HCT116 (cell line): Measurements from ENCODE around the gene AZIN2. TPM values are rescaled to one million over a fixed set of nuclear protein-coding genes. Genes with fewer than 3 reads are reported as not detected.

Experiments used
- ATAC-seq: fragments of 200-7000 bp; cut with Tn5 transposase; 2 replicates; pipeline ENCODE4 v1.9.1; 2020; ENCODE audit warnings: mild to moderate bottlenecking, moderate library complexity
- BruUV-seq: library from RNA; stranded (reverse); fragments of 400-500 nt; replicated peaks from 2 replicates; lab custom pipeline; 2021; lab: Mats Ljungman, UMichigan
- CTCF ChIA-PET: fragments of 300-600 bp; sonication (Branson Sonifier 250); formaldehyde crosslinking; loops from one replicate; lab custom pipeline; 2021; ENCODE audit warnings: antibody characterized with exemption; lab: Charles Lee
- POLR2A ChIA-PET: fragments of 300-600, 350-600 bp; sonication (Branson Sonifier 250); formaldehyde crosslinking; loops from one replicate; lab custom pipeline; 2021; ENCODE audit warnings: antibody characterized with exemption; lab: Charles Lee
- RAD21 ChIA-PET, 2 experiments: fragments of 300-600 bp; sonication (Branson Sonifier 250); formaldehyde crosslinking; loops; one replicate each; lab custom pipeline; 2023; ENCODE audit warnings: low total read pairs in 2 of 2; ENCODE audit not compliant: uncharacterized antibody in 2 of 2, unreplicated experiment in 2 of 2, low non-redundant PET in 1 of 2; lab: Charles Lee
- DNase-seq: peaks from one replicate; pipeline ENCODE4 v3.0.0-alpha.2; 2010; ENCODE audit warnings: low read depth, low spot score
- H2AFZ ChIP-seq: fragments of 200-600 bp; shearing (Covaris generic), sonication (generic); 2 replicates; pipeline ENCODE4 v1.6.1; 2017; ENCODE audit warnings: low read depth, mixed run types, mixed read lengths, antibody characterized with exemption, low read length; ENCODE audit not compliant: poor library complexity, severe bottlenecking
- H3K27ac ChIP-seq: 2 replicates; pipeline ENCODE4 v1.5.1; 2012; ENCODE audit warnings: low read depth, low read length
- H3K27me3 ChIP-seq: fragments of 200-600 bp; sonication (generic); 2 replicates; pipeline ENCODE4 v1.6.1; 2016; ENCODE audit warnings: mixed run types, low read length, mixed read lengths; ENCODE audit not compliant: insufficient read depth
- H3K36me3 ChIP-seq, 2 experiments: fragments of 200-500 bp in 1 of 2; fragments of 200-600 bp in 1 of 2; sonication (Bioruptor generic) in 1 of 2; sonication (generic) in 1 of 2; 2 replicates each; pipeline versions ENCODE4 v1.5.1 to v1.6.1; 2014 to 2016; ENCODE audit warnings: low read length in 2 of 2, inconsistent platforms in 1 of 2, mixed read lengths in 1 of 2, mixed run types in 1 of 2; ENCODE audit not compliant: insufficient read depth in 2 of 2, control insufficient read depth in 1 of 2
- H3K4me1 ChIP-seq, 2 experiments: fragments of 200-600 bp in 1 of 2; sonication (generic) in 1 of 2; 2 replicates each; pipeline versions ENCODE4 v1.5.1 to v1.6.1; 2012 to 2017; ENCODE audit warnings: low read length in 2 of 2, inconsistent platforms in 1 of 2, mild to moderate bottlenecking in 1 of 2, mixed read lengths in 1 of 2, mixed run types in 1 of 2, moderate library complexity in 1 of 2; ENCODE audit not compliant: insufficient read depth in 2 of 2, control insufficient read depth in 1 of 2
- H3K4me2 ChIP-seq: fragments of 200-600 bp; sonication (generic); 2 replicates; pipeline ENCODE4 v1.6.1; 2017; ENCODE audit warnings: mixed run types, low read length, mixed read lengths
- H3K4me3 ChIP-seq, 2 experiments: fragments of 200-600 bp in 1 of 2; sonication (generic) in 1 of 2; replicated peaks in 1 of 2; 2 replicates each; pipeline ENCODE4 v1.5.1; 2011 to 2016; ENCODE audit warnings: low read length in 2 of 2, control low read depth in 1 of 2, low read depth in 1 of 2, mild to moderate bottlenecking in 1 of 2, mixed read lengths in 1 of 2, mixed run types in 1 of 2
- H3K79me2 ChIP-seq: fragments of 200-600 bp; sonication (generic); 2 replicates; pipeline ENCODE4 v1.6.1; 2017; ENCODE audit warnings: mild to moderate bottlenecking, mixed run types, low read length, moderate library complexity, mixed read lengths; ENCODE audit not compliant: insufficient read depth
- H3K9ac ChIP-seq: fragments of 200-600 bp; sonication (generic); 2 replicates; pipeline ENCODE4 v1.6.1; 2016; ENCODE audit warnings: low read length, mixed read lengths
- H3K9me2 ChIP-seq: fragments of 200-600 bp; sonication (generic), shearing (Covaris generic); 2 replicates; pipeline ENCODE4 v1.6.1; 2017; ENCODE audit warnings: mixed run types, mild to moderate bottlenecking, moderate library complexity; ENCODE audit not compliant: insufficient read depth
- H3K9me3 ChIP-seq, 2 experiments: fragments of 200-500 bp in 1 of 2; fragments of 200-600 bp in 1 of 2; sonication (Bioruptor generic) in 1 of 2; sonication (generic) in 1 of 2; 2 replicates each; pipeline ENCODE4 v1.6.1; 2014 to 2017; ENCODE audit warnings: low read length in 2 of 2, mixed read lengths in 2 of 2, inconsistent platforms in 1 of 2, low read depth in 1 of 2, mild to moderate bottlenecking in 1 of 2, mixed run types in 1 of 2, moderate library complexity in 1 of 2; ENCODE audit not compliant: control insufficient read depth in 1 of 2, insufficient read depth in 1 of 2
- H4K20me1 ChIP-seq: fragments of 200-600 bp; sonication (generic), shearing (Covaris generic); 2 replicates; pipeline ENCODE4 v1.6.1; 2017; ENCODE audit warnings: mixed run types, mild to moderate bottlenecking, moderate library complexity; ENCODE audit not compliant: insufficient read depth
- EGR1 ChIP-seq: IDR thresholded peaks from 2 replicates; pipeline ENCODE4 v1.6.1; 2012; ENCODE audit warnings: low read depth
- EZH2 ChIP-seq: fragments of 200-600 bp; sonication (generic); IDR thresholded peaks from 2 replicates; pipeline ENCODE4 v1.6.1; 2017; ENCODE audit warnings: antibody characterized with exemption, mixed run types
- FOSL1 ChIP-seq: IDR thresholded peaks from 2 replicates; pipeline ENCODE4 v1.6.1; 2012; ENCODE audit warnings: low read depth
- JUND ChIP-seq: IDR thresholded peaks from 2 replicates; pipeline ENCODE4 v1.6.1; 2012
- POLR2A ChIP-seq: IDR thresholded peaks from 2 replicates; pipeline ENCODE4 v1.7.0; 2011; ENCODE audit warnings: borderline replicate concordance; ENCODE audit not compliant: insufficient read depth, insufficient read length; ENCODE audit errors: extremely low read depth
- POLR2AphosphoS5 ChIP-seq: IDR thresholded peaks from 2 replicates; pipeline ENCODE4 v1.6.1; 2011; ENCODE audit warnings: mild to moderate bottlenecking, low read depth, low read length, moderate library complexity
- SRF ChIP-seq: IDR thresholded peaks from 2 replicates; pipeline ENCODE4 v1.6.1; 2012; ENCODE audit warnings: low read depth
- TCF7L2 ChIP-seq: IDR thresholded peaks from 2 replicates; pipeline ENCODE4 v1.7.0; 2011; ENCODE audit warnings: borderline replicate concordance, inconsistent platforms; ENCODE audit not compliant: insufficient read depth, insufficient read length; ENCODE audit errors: extremely low read depth
- ZFX ChIP-seq: fragments of 450-650 bp; IDR thresholded peaks from 2 replicates; pipeline ENCODE4 v1.6.1; 2017
- intact Hi-C: fragments of 100-400 bp; cut with micrococcal nuclease; formaldehyde crosslinking; loops from 2 replicates; pipeline ENCODE4 v1.10.0; 2022
- total RNA-seq: library from RNA; stranded (reverse); gene quantifications from one replicate; pipeline ENCODE4 v1.2.1, GENCODE V29; 2021; ENCODE audit not compliant: unreplicated experiment
- TF ChIP-seq, protein P1 (sequence below): IDR thresholded peaks from 2 replicates; pipeline ENCODE4 v1.6.1; 2012
- TF ChIP-seq, protein P2 (sequence below): IDR thresholded peaks from 2 replicates; pipeline ENCODE4 v1.6.1; 2012

AZIN2 gene
- total RNA-seq, 1 experiment from 2014 or later: 7.8 TPM

DNA sequence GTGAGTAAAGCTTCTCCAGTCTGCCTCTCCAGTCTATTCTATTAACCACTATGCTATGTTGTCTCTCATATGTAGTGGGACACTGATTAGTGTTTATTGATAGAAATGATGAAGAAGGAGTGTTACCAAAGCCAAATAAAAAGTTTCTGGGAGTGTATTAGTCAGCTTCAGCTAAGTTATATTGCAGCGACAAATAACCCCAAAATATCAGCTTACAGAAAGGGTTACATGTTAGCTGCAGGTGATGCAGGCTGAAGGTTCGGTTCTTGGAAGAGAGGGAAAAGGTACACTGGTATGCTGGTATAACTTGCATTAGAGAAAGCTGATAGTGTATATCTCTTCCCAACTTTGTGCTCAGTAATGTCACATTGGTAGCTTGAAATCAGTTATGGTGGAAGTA lies 33.7 kb upstream of the AZIN2 start (continued):
- TF ChIP-seq TCF7L2 (no peak), EGR1 (no peak), SRF (no peak), ZFX (no peak), POLR2AphosphoS5 (no peak), EZH2 (no peak), POLR2A (no peak), JUND (no peak)
- TF ChIP-seq, protein P1, sequence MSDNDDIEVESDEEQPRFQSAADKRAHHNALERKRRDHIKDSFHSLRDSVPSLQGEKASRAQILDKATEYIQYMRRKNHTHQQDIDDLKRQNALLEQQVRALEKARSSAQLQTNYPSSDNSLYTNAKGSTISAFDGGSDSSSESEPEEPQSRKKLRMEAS: no peak

DNA sequence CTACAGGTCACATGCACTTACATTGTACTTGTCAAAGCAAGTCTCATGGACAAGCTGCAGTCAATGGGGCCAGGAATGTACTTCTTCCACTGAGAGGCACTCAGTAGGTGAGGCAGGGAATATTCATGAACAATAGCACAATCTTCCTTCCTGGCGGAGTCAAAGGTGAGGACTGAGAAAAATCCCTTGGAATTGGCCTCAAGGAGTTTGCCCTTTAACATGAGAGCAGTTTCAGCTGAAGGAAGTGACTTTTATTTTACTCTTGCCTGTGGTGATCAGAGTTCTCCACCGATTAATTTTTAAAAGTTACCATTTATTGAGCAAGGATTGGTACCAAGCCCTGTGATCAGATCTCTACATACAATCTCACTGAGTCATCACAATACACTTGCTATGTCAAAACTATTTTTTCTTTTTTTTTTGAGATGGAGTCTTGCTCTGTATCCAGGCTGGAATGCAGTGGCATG lies 33.1 kb upstream of the AZIN2 start:
- no peaks in the 10 kb centered on the region for H3K36me3 ChIP-seq
- H3K9me3 ChIP-seq: no peaks in the 10 kb centered on the region
- no peaks in the 10 kb centered on the region for H3K27me3 ChIP-seq
- DNase-seq: no peak
- TF ChIP-seq, protein P2, sequence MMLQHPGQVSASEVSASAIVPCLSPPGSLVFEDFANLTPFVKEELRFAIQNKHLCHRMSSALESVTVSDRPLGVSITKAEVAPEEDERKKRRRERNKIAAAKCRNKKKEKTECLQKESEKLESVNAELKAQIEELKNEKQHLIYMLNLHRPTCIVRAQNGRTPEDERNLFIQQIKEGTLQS: no peak
- peak; percentile 30; the same call in 1 of the 2 replicates for TF ChIP-seq FOSL1
- TF ChIP-seq, all 23 proteins: peak for 1
- Histone ChIP-seq H2AFZ (no peak overlapping the region), H4K20me1 (no peaks in the 10 kb centered on the region), H3K79me2 (no peaks in the 10 kb centered on the region), H3K4me3 (no peak overlapping the region), H3K27ac (no peak overlapping the region), H3K4me1 (peaks cover 8 to 25% of the 10 kb centered on the region in 2 experiments; a peak in 3 of 4 replicates), H3K9ac (no peak overlapping the region), H3K4me2 (no peak overlapping the region), H3K9me2 (no peaks in the 10 kb centered on the region)
- ChIA-PET RAD21 (no interaction called here), CTCF (no interaction called here), POLR2A (interaction anchor here (0.7 to 1.2 kb wide), 3 partner anchors 9 to 83 kb away, joined by 3 read pairs; no protein-coding TSS in a partner anchor)
- BruUV-seq: no TSS peak
- no peak for ATAC-seq
- intact Hi-C loops: no loop called here
